Endothelial cell of umbilical vein (primary cell): ENCODE results near the gene LRIG1. TPM values are rescaled to one million over a fixed set of nuclear protein-coding genes. Genes with fewer than 3 reads are reported as not detected.

Experiments used
- BruUV-seq: library from RNA; stranded (reverse); fragments of 400-500 nt; replicated peaks from 2 replicates; lab custom pipeline; 2021; lab: Mats Ljungman, UMichigan
- CTCF ChIA-PET: fragments of 300-600, 350-600 bp; sonication (Branson Sonifier 250); formaldehyde crosslinking; loops from one replicate; lab custom pipeline; 2021; ENCODE audit warnings: antibody characterized with exemption, inconsistent platforms; lab: Charles Lee
- POLR2A ChIA-PET: fragments of 300-600, 350-600 bp; sonication (Branson Sonifier 250); formaldehyde crosslinking; loops from one replicate; lab custom pipeline; 2021; ENCODE audit warnings: antibody characterized with exemption, inconsistent platforms; lab: Charles Lee
- DNase-seq: peaks from one replicate; pipeline ENCODE4 v3.0.0-alpha.2; 2011; ENCODE audit warnings: low read depth, low spot score
- FAIRE-seq: peaks from 2 replicates; lab custom pipeline; 2011; peaks lifted over from hg19 to GRCh38; lab: Jason Lieb, UNC
- H2AFZ ChIP-seq: 2 replicates; pipeline ENCODE4 v1.6.0; 2012; ENCODE audit warnings: low read depth, low read length, control low read depth, inconsistent platforms
- H3K27ac ChIP-seq: 2 replicates; pipeline ENCODE4 v1.5.1; 2011; ENCODE audit warnings: low read depth, mild to moderate bottlenecking, control low read depth, low read length, moderate library complexity; ENCODE audit not compliant: insufficient read depth
- H3K27me3 ChIP-seq, 2 experiments: 2 replicates each; pipeline versions ENCODE4 v1.6.0 to v1.6.1; 2011; ENCODE audit warnings: low read length in 2 of 2, mixed read lengths in 1 of 2; ENCODE audit not compliant: control insufficient read depth in 2 of 2, insufficient read depth in 2 of 2
- H3K36me3 ChIP-seq, 2 experiments: 2 replicates in 1 of 2; 3 replicates in 1 of 2; pipeline ENCODE4 v1.5.1; 2011; ENCODE audit warnings: low read length in 2 of 2, mild to moderate bottlenecking in 1 of 2, moderate library complexity in 1 of 2; ENCODE audit not compliant: control insufficient read depth in 2 of 2, insufficient read depth in 2 of 2; ENCODE audit errors: extremely low read depth in 1 of 2
- H3K4me1 ChIP-seq: 3 replicates; pipeline ENCODE4 v1.5.1; 2011; ENCODE audit warnings: mild to moderate bottlenecking, low read length; ENCODE audit not compliant: control insufficient read depth, insufficient read depth; ENCODE audit errors: extremely low read depth
- H3K4me2 ChIP-seq: 2 replicates; pipeline ENCODE4 v1.6.1; 2011; ENCODE audit warnings: low read length, control low read depth, mixed read lengths; ENCODE audit not compliant: insufficient read depth
- H3K4me3 ChIP-seq, 3 experiments: fragments of 200-600 bp in 1 of 3; sonication (generic), shearing (Covaris generic) in 1 of 3; replicated peaks in 1 of 3; 2 replicates each; pipeline ENCODE4 v1.5.1; 2011 to 2016; ENCODE audit warnings: control low read depth in 3 of 3, low read length in 3 of 3, mild to moderate bottlenecking in 2 of 3, inconsistent platforms in 1 of 3, low read depth in 1 of 3, moderate library complexity in 1 of 3; ENCODE audit not compliant: insufficient read depth in 1 of 3
- H3K79me2 ChIP-seq: 2 replicates; pipeline ENCODE4 v1.6.0; 2012; ENCODE audit warnings: low read length, inconsistent platforms; ENCODE audit not compliant: control insufficient read depth, insufficient read depth
- H3K9ac ChIP-seq: replicated peaks from 2 replicates; pipeline ENCODE3; 2011; ENCODE audit warnings: low read length, control low read depth; ENCODE audit not compliant: insufficient read depth; ENCODE audit errors: extremely low read depth
- H3K9me1 ChIP-seq: replicated peaks from 3 replicates; pipeline ENCODE4 v1.6.0; 2011; ENCODE audit warnings: mild to moderate bottlenecking, low read length; ENCODE audit not compliant: control insufficient read depth, insufficient read depth; ENCODE audit errors: extremely low read depth
- H3K9me3 ChIP-seq: replicated peaks from 2 replicates; pipeline ENCODE4 v1.5.1; 2012; ENCODE audit warnings: low read length, inconsistent platforms; ENCODE audit not compliant: control insufficient read depth, insufficient read depth
- H4K20me1 ChIP-seq: replicated peaks from 2 replicates; pipeline ENCODE3; 2011; ENCODE audit warnings: mild to moderate bottlenecking, low read length; ENCODE audit not compliant: control insufficient read depth, insufficient read depth; ENCODE audit errors: extremely low read depth
- CTCF ChIP-seq, 2 donors: IDR thresholded peaks; 1 replicate in 1 of 2; 2 replicates in 1 of 2; pipeline ENCODE4 v1.5.1; 2011; ENCODE audit warnings: low read length in 2 of 2, mild to moderate bottlenecking in 2 of 2, moderate library complexity in 2 of 2, control low read depth in 1 of 2, inconsistent platforms in 1 of 2, low read depth in 1 of 2; ENCODE audit not compliant: insufficient read depth in 1 of 2; ENCODE audit errors: extremely low read depth in 1 of 2
- EZH2 ChIP-seq: IDR thresholded peaks from 2 replicates; pipeline ENCODE4 v1.6.1; 2012; ENCODE audit warnings: borderline replicate concordance, low read depth, mild to moderate bottlenecking, moderate library complexity, low read length, inconsistent platforms; ENCODE audit not compliant: severe bottlenecking
- FOS ChIP-seq: IDR thresholded peaks from 2 replicates; pipeline ENCODE4 v1.6.1; 2011; ENCODE audit warnings: mild to moderate bottlenecking, low read length, moderate library complexity, borderline replicate concordance; ENCODE audit not compliant: insufficient read depth
- GATA2 ChIP-seq: IDR thresholded peaks from 2 replicates; pipeline ENCODE4 v1.7.0; 2011; ENCODE audit warnings: low read depth, mild to moderate bottlenecking, moderate library complexity, mixed read lengths, low read length; ENCODE audit not compliant: insufficient read length, insufficient read depth
- JUN ChIP-seq: IDR thresholded peaks from 2 replicates; pipeline ENCODE4 v1.6.1; 2011; ENCODE audit warnings: borderline replicate concordance, low read depth; ENCODE audit not compliant: insufficient read length, insufficient read depth
- MYC ChIP-seq: IDR thresholded peaks from one replicate; pipeline ENCODE4 v1.6.1; 2011; ENCODE audit warnings: mild to moderate bottlenecking, low read depth, low read length
- POLR2A ChIP-seq: IDR thresholded peaks from 2 replicates; pipeline ENCODE4 v1.6.1; 2012; ENCODE audit warnings: low read depth, mild to moderate bottlenecking, control low read depth, low read length
- POLR2AphosphoS5 ChIP-seq: IDR thresholded peaks from 2 replicates; pipeline ENCODE4 v1.6.1; 2012; ENCODE audit warnings: low read depth, mild to moderate bottlenecking, control low read depth, low read length, moderate library complexity; ENCODE audit not compliant: insufficient read depth
- dilution Hi-C: fragments of 300-500 bp; cut with MboI; formaldehyde crosslinking; loops from one replicate; pipeline ENCODE4 v1.15.0; 2019; ENCODE audit warnings: low sequenced_read_pairs; ENCODE audit not compliant: extremely low pct_ligation_motif_present
- intact Hi-C: fragments of 100-400 bp; cut with micrococcal nuclease; formaldehyde crosslinking; loops from one replicate; pipeline ENCODE4 v1.10.0; 2022
- polyA plus RNA-seq, 4 experiments: library from polyadenylated mRNA; depleted of rRNA in 3 of 4; stranded (reverse) in 3 of 4; unstranded in 1 of 4; fragments of >200 nt; gene quantifications; 2 replicates each; pipeline versions ENCODE4 v1.2.1 to v1.2.3, GENCODE V29; 2011 to 2012; ENCODE audit warnings: missing spikeins in 1 of 4
- total RNA-seq: library from RNA; stranded (reverse); gene quantifications from 2 replicates; pipeline ENCODE4 v1.2.3, GENCODE V29; 2021
- TF ChIP-seq, protein P1 (sequence below): IDR thresholded peaks from 2 replicates; pipeline ENCODE4 v1.6.1; 2011; ENCODE audit not compliant: insufficient read depth, insufficient read length

The LRIG1 gene
- total and polyA plus RNA-seq, 2 donors (not counting 3 experiments of a cell fraction or from before 2014, with no cell fraction given): 50.3 to 52.2 TPM

- Histone ChIP-seq H3K36me3 (no peaks in the 10 kb centered on the region), H4K20me1 (no peaks in the 10 kb centered on the region), H3K4me2 (no peak overlapping the region), H3K9me3 (no peaks in the 10 kb centered on the region), H3K4me3 (no peak overlapping the region), H2AFZ (no peak overlapping the region), H3K9ac (no peak overlapping the region), H3K79me2 (no peaks in the 10 kb centered on the region), H3K27me3 (peaks cover 8 to 9% of the 10 kb centered on the region in 2 experiments), H3K4me1 (no peaks in the 10 kb centered on the region), H3K9me1 (no peaks in the 10 kb centered on the region), H3K27ac (no peak overlapping the region)
- dilution Hi-C loops: no loop called here
- no TSS peak for BruUV-seq
- ChIA-PET CTCF (interaction anchor here (1.4 kb wide), 1 partner anchor 12 kb away, joined by 3 read pairs; no protein-coding TSS in a partner anchor), POLR2A (no interaction called here)
- FAIRE-seq (no peak), DNase-seq (no peak)
- intact Hi-C loops: no loop called here
- no peak for TF ChIP-seq MYC
- no peak for TF ChIP-seq EZH2
- no peak for TF ChIP-seq JUN
- TF ChIP-seq GATA2: no peak
- no peak for TF ChIP-seq CTCF (IDR thresholded peaks at IDR 0.05; ENCODE audit: extremely low read depth in 1 of 2, insufficient read depth in 1 of 2, low read depth in 1 of 2, low read length in 2 of 2)
- no peak for TF ChIP-seq POLR2AphosphoS5
- TF ChIP-seq FOS: no peak
- TF ChIP-seq POLR2A: no peak
- TF ChIP-seq, protein P1, sequence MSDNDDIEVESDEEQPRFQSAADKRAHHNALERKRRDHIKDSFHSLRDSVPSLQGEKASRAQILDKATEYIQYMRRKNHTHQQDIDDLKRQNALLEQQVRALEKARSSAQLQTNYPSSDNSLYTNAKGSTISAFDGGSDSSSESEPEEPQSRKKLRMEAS: no peak
Observed at GRCh38 chr3:66518644-66519043, 17.8 kb upstream of the LRIG1 start.
